Stimulated activated effector memory CD8-positive, alpha-beta T cell treated with anti-CD3 and anti-CD28 coated beads, Interleukin-12 subunit alpha, Interleukin-12 subunit beta, amount 100 ng/mL, for 72 hours (primary cell): ENCODE results near the gene CAPZA1.
A peak's percentile ranks its signal among the peaks of the same experiment; 100 is the strongest.

Experiments used
- ATAC-seq: fragments of 150-1000 bp; cut with Tn5 transposase; 2 replicates; pipeline ENCODE4 v1.10.0; 2021
- DNase-seq, 2 donors: peaks; one replicate each; pipeline ENCODE4 v3.0.0; 2021 to 2022; ENCODE audit warnings: low spot score in 2 of 2
- H3K27ac Mint-ChIP-seq: one replicate; pipeline ENCODE4 v1.8.0; 2022; ENCODE audit warnings: mild to moderate bottlenecking, mixed read lengths
- H3K36me3 Mint-ChIP-seq: one replicate; pipeline ENCODE4 v1.8.0; 2022; ENCODE audit warnings: mild to moderate bottlenecking, mixed read lengths
- H3K4me1 Mint-ChIP-seq: one replicate; pipeline ENCODE4 v1.8.0; 2022; ENCODE audit warnings: mixed read lengths
- H3K4me3 Mint-ChIP-seq: one replicate; pipeline ENCODE4 v1.8.0; 2022; ENCODE audit warnings: mild to moderate bottlenecking, mixed read lengths
- H3K9me3 Mint-ChIP-seq: one replicate; pipeline ENCODE4 v1.8.0; 2022; ENCODE audit warnings: mixed read lengths

CAPZA1 gene

DNA sequence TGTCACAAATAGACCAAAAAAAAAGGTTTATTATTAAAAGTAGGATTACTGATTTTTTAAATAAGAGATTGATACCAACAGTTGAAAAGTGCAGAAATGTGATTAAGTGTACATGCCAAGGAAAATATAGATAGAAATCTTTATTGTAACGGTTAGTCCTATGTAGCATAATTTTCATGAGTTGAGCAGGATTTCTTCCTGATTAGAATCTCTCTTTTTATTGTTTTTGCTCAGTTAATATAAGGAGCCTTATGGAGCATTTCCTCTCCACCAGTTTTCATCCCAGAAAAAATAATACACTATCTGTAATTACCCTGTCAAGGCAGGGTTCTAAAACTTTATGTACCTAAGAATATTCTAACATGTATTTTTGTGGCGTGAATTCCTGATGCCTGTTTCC is 23.4 kb downstream of the CAPZA1 start:
- DNase-seq = no peak
- no peak for ATAC-seq
- H3K4me3 Mint-ChIP-seq = no peak overlapping the region
- no peaks in the 10 kb centered on the region for H3K9me3 Mint-ChIP-seq
- H3K27ac Mint-ChIP-seq = no peak overlapping the region
- H3K36me3 Mint-ChIP-seq = peaks cover 70% of the 10 kb centered on the region
- peaks cover 26% of the 10 kb centered on the region for H3K4me1 Mint-ChIP-seq

DNA sequence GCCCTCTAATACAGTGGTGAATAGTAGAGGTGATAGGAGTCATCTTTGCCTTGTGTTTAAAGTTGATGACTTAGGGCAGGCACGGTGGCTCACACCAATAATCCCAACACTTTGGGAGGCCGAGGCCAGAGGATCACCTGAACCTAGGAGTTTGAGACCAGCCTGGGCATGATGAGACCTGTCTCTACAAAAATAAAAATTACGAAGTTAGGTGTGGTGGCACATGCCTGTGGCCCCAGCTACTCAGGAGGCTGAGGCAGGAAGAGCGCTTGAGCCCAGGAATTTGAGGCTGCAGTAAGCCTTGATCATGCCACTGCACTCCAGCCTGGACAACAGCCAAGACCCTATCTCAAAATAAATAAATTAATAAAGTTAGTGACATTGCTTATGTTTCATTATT is 26.6 kb downstream of the CAPZA1 start:
- ATAC-seq (no peak), DNase-seq (no peak)
- Mint-ChIP-seq H3K9me3 (no peaks in the 10 kb centered on the region), H3K4me3 (no peak overlapping the region), H3K4me1 (peaks cover 35% of the 10 kb centered on the region), H3K27ac (peak overlapping the region; percentile 41), H3K36me3 (peaks cover 100% of the 10 kb centered on the region)

DNA sequence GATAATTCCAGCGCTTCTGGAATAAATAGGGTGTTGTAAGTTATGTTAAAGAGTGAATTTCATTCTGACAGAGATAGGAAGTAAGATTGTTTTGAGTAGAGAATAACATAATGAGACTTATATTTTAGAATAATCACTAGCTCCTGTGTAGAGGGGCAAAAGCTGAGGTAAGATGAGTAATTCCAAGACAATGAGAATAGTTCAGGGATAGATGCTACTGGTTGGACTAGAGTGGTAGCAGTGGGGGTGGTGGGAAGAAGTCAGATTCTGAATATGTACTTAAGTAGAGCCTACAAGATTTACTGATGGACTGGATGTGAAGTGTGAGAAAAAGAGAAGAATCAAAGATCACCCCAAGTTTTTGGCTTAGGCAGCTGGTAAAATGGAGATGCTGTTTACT is 31.6 kb downstream of the CAPZA1 start:
- ATAC-seq (peak; percentile 75), DNase-seq (no peak)

DNA sequence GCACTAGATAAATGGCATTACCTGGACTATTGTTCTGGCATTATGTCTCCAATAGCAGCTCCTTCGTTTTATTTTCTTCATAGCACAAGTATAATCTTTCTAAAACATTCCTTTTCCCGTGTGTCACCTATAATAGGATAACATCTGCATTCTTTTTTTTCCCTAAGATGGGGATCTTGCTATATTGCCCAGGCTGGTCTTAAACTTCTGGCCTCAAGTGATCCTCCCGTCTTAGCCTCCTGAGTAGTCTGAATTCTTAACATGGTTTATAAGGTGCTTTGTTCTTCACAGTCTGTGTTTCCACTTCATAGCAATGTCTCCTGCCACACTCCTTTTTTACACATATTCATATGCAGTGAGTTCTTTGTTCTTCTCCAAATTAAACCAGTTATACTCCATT is 46.2 kb downstream of the CAPZA1 start:
- no peaks in the 10 kb centered on the region for H3K9me3 Mint-ChIP-seq
- H3K36me3 Mint-ChIP-seq = peaks cover 100% of the 10 kb centered on the region
- DNase-seq (no peak), ATAC-seq (no peak)
- H3K27ac Mint-ChIP-seq = no peak overlapping the region
- peaks cover 34% of the 10 kb centered on the region for H3K4me1 Mint-ChIP-seq
- H3K4me3 Mint-ChIP-seq = no peak overlapping the region

More for the DNA sequence above, 31.6 kb downstream of the CAPZA1 start:
- Mint-ChIP-seq H3K9me3 (no peaks in the 10 kb centered on the region), H3K36me3 (peaks cover 100% of the 10 kb centered on the region), H3K4me3 (no peak overlapping the region), H3K27ac (peak overlapping the region; percentile 7), H3K4me1 (peaks cover 20% of the 10 kb centered on the region)

DNA sequence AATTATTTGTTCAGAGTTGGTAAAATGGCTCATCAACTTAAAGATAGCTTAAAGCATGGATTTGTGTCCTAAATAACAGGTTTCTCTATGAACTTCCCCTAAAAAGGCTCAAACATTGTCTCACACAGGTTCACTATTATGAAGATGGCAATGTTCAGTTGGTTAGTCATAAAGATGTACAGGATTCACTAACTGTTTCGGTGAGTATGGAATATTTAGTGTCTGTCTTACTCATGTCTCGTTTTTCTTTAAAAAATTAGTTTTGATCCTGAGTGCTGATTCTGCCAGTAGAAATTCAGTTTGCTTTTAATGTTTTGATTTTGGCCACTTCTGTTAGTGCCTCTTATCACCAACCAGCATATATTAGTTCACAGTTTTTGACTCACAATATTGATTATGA is 47.3 kb downstream of the CAPZA1 start:
- Mint-ChIP-seq H3K36me3 (peaks cover 100% of the 10 kb centered on the region), H3K4me3 (no peak overlapping the region), H3K9me3 (no peaks in the 10 kb centered on the region), H3K4me1 (peaks cover 34% of the 10 kb centered on the region), H3K27ac (peak overlapping the region; percentile 80)
- peak; percentile 88 for ATAC-seq
- no peak for DNase-seq

DNA sequence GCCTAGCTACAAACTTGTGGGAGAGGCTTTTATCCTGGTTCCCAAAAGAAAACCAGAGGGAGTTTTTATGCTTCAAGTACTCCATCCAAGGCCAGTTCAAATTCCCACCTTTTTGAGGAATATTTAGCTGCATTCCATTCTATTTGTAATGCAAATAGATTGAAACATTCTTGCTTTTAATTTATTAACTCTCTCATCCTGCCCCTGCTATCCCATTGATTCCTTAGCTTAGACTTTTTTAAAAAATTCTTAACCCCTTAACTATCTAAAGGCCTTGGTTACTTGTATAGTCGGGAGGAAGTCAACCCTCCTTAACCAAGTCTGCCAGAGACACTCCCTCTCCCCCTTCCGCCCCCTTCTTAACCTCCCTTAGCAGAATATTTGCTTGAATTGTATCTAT is 52.4 kb downstream of the CAPZA1 start:
- DNase-seq (no peak), ATAC-seq (no peak)
- Mint-ChIP-seq H3K9me3 (no peaks in the 10 kb centered on the region), H3K4me1 (peaks cover 65% of the 10 kb centered on the region), H3K4me3 (no peak overlapping the region), H3K36me3 (peaks cover 80% of the 10 kb centered on the region), H3K27ac (peak overlapping the region; percentile 77)

DNA sequence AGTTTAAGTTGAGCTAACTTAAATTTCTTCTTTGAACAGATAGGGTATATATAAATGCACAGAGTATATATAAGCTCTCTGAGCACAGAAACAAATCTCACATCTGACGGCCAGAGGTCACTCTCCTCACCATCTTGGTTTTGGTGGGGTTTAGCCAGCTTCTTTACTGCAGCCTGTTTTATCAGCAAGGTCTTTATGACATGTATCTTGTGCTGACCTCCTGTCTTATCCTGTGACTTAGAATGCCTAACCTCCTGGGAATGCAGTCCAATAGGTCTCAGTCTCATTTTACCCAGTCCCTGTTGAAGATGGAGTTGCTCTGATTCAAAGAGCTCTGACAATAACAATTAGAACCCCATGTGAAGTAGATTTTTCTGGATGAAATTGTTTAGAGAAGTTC is 53.2 kb downstream of the CAPZA1 start:
- DNase-seq (no peak), ATAC-seq (no peak)
- H3K4me1 Mint-ChIP-seq = peaks cover 61% of the 10 kb centered on the region
- H3K9me3 Mint-ChIP-seq = no peaks in the 10 kb centered on the region
- peak overlapping the region; percentile 99 for H3K27ac Mint-ChIP-seq
- no peak overlapping the region for H3K4me3 Mint-ChIP-seq
- H3K36me3 Mint-ChIP-seq = peaks cover 72% of the 10 kb centered on the region

DNA sequence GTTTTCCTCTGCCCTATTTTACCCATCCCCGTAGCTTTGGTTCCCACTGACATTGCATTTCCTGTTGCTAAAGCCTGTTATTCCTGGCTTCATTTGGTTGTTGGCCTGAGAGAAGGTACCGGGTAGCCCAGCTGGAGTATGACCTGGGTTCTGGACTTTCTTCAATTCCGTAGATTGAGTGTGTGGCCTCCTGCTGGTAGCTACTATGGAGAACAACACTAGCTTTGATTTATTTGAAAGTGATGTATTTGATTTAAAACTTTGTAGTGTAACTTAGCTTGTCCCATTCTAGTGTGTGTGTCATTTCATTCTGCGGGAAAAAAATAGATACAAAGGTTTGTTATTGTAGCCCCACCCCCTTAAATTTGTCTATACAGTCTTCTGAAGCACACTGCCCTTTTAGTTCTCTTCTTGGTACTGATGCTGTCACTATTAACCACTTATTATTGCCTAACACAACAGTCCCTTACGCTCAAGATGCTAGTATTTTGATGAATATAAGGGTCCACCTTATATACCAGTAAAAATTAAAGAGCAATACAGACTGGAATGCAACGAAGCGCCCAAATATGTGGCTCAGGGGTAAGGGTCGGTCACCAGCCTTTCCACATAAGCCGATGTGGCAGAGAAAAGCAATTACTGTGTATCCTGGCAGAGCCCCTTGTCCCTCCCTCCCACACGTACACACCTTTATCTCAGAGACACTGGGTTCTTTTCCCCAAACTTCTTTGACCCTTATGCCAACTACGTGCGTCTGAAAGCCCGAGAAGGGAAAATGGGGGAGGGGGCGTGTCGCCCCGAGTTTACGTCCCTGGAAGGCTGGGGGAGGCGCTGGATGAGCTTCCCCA is 54.2 kb downstream of the CAPZA1 start:
- no peak for ATAC-seq
- peaks cover 62% of the 10 kb centered on the region for H3K36me3 Mint-ChIP-seq
- no peak for DNase-seq
- H3K27ac Mint-ChIP-seq = peak overlapping the region; percentile 99
- H3K9me3 Mint-ChIP-seq = no peaks in the 10 kb centered on the region
- peaks cover 58% of the 10 kb centered on the region for H3K4me1 Mint-ChIP-seq
- peak overlapping the region; percentile 95 for H3K4me3 Mint-ChIP-seq

DNA sequence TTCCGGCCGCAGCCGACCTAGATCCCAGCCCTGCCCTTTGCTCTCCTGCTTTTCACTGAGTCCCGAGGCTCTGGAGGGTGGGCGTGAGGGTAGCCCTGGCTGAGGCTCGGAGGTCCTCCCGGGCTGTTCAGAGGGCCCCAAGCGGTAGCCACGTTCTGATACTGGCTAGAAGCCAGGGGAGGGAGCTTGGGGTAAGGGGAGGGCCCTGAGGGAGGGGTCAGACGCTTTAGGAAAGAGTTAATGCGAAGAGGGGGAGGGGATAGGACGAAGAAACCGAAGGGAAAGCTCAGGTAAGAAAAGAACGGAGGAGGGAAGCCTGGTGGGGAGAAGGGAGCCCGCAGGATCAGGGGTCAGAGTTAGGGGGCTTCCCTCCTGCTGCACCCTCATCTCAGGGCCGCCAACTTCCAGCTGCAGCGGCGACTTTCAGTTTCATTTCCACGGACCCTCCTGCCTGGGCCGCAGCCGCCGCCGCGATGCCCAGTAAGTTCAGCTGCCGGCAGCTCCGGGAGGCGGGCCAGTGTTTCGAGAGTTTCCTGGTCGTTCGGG is 54.9 kb downstream of the CAPZA1 start, which contains the start of gene MOV10:
Gene MOV10, plus strand, starts transcription at position 220 of the 546 bp plus-strand sequence. Its CDS starts 254 bp downstream, at position 474.
- peak; percentile 27 to 82 for DNase-seq
- peak; percentile 83 for ATAC-seq
- H3K27ac Mint-ChIP-seq = peak within 1 kb of the TSS; percentile 99
- peak within 1 kb of the TSS; percentile 95 for H3K4me3 Mint-ChIP-seq
- peaks cover 56% of the 10 kb centered on the region for H3K4me1 Mint-ChIP-seq
- H3K9me3 Mint-ChIP-seq = no peaks in the 10 kb centered on the region
- peaks cover 55% of the 10 kb centered on the region for H3K36me3 Mint-ChIP-seq

DNA sequence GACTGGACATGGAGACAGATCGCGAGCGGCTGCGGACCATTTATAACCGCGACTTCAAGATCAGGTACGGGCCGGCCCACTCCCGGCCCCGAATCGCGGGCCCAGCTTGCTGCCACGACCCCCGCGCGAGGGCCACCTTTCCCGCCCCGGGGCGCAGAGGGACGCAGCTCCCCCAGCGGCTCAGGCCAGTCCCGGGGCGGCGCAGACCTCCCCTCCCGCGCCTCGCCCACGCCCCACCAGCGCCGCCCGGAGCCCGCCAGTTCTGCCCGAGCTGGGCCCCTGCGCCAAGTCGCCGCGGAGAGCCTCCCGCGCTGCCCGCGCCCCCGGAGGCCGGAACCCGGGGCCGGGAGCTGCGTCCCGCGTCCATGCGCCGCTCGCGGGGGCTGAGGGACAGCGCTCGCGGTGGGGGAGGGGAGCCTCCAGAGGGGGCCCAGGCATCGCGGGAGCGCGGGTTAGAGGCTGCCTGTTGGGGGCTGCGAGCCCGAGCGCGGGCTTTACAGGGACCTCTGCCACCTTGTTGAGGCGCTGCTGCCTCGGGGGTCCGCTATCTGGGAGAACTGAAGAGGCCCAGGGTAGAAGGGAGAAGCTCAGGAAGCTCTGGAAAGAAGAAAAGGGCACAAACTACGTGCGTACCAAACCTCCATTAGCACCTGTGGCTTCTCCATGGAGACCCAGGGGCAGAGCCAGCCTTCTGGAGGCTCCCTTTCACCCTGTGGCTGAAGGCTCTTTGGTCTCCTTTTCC is 55.5 kb downstream of the CAPZA1 start:
- peak overlapping the region; percentile 95 for H3K4me3 Mint-ChIP-seq
- H3K9me3 Mint-ChIP-seq = no peaks in the 10 kb centered on the region
- DNase-seq (peak; percentile 46 to 76), ATAC-seq (peak; percentile 75)
- H3K27ac Mint-ChIP-seq = peak overlapping the region; percentile 99
- H3K4me1 Mint-ChIP-seq = peaks cover 56% of the 10 kb centered on the region
- peaks cover 49% of the 10 kb centered on the region for H3K36me3 Mint-ChIP-seq

DNA sequence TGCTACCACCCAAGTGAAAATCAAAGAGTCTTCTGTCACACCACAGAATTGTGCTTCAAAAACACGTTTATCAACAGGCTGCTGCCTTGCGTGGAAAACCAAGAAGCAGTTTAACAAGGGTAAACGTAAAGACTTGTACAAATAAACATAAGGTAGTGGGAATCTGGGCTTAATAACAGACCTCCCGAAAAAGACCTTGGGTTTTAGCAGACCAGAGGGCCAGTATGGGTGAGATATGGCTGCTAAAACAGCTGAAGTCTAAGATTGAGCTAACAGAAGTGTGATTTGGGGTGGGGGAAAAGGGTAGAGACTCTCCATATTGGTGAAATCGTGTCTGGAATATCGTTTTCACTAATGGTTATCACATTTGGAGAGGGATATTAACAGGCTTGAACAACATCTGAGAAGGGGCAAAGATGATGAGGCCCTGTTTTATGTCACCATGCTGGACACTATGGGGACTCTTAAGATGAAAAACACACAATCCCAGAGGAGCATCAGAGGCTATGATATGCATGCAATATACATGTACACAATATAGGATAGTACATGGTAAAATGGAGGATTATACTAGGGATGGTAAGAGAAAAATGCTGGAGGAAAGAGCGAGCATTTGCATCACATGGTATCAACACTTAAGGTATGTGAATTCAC is 56.2 kb downstream of the CAPZA1 start:
- ATAC-seq (no peak), DNase-seq (no peak)
- Mint-ChIP-seq H3K36me3 (peaks cover 42% of the 10 kb centered on the region), H3K9me3 (no peaks in the 10 kb centered on the region), H3K4me3 (peak overlapping the region; percentile 95), H3K27ac (peak overlapping the region; percentile 99), H3K4me1 (peaks cover 56% of the 10 kb centered on the region)

DNA sequence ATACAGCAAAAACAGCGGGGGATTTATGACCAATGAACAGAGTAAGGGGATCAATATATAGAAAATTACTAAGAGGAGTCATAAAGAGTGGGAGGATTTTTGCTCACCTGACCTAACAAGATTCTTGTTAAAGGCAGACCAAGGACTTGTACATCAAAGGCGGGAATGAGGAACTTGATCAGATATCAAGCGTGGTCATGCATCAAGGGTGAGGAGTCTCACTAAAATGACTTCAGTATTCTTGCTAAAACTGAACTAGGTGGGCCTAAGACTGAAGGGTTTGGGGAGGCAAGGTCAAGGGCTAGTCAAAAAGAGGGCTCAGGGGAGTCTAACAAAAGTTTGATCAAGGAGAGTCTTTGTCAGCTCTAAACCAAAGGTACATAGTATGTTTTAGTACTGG is 56.9 kb downstream of the CAPZA1 start:
- Mint-ChIP-seq H3K4me3 (no peak overlapping the region), H3K4me1 (peaks cover 56% of the 10 kb centered on the region), H3K27ac (no peak overlapping the region), H3K36me3 (peaks cover 35% of the 10 kb centered on the region), H3K9me3 (no peaks in the 10 kb centered on the region)
- no peak for ATAC-seq
- DNase-seq = no peak

DNA sequence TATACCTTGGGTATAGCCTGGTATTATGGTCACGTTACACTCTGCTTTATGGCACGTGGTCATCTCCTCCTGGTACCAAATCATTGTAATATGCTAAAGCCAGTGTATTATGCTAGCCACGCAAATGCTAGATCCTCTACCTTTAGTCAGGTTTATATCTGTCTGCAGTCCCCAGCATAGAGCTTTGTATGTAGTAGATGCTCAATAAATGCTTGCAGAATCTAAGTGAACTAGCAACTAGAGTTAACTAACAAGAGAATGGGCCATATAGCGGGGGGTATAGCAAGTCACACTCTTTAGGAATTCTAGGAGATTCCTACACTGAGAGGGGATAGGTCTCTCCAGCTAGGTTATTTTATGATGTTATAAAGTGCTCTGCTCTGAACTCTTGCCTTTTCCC is 57.9 kb downstream of the CAPZA1 start:
- peaks cover 25% of the 10 kb centered on the region for H3K36me3 Mint-ChIP-seq
- ATAC-seq (no peak), DNase-seq (no peak)
- no peak overlapping the region for H3K4me3 Mint-ChIP-seq
- H3K4me1 Mint-ChIP-seq = peaks cover 51% of the 10 kb centered on the region
- no peaks in the 10 kb centered on the region for H3K9me3 Mint-ChIP-seq
- H3K27ac Mint-ChIP-seq = no peak overlapping the region

DNA sequence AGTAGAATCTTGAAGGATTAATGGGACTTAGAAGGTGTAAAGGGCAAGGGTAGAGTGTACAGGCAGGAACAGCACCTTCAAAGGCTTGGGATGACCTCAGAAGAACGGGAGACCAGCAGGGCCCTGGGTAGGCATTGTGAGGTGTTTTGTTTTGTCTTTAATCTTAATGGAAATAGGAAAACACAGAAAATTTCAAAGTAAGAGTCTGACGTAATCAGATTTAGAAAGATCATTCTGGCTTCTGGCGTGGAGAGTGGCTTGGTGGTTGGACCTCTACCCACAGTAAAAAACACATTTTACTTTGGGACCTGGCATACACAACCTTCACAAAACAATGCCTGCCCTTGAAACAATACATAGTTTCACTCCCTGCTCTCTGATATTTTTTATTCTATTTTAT is 59.0 kb downstream of the CAPZA1 start:
- ATAC-seq = no peak
- no peak for DNase-seq
- peaks cover 43% of the 10 kb centered on the region for H3K4me1 Mint-ChIP-seq
- no peaks in the 10 kb centered on the region for H3K9me3 Mint-ChIP-seq
- H3K4me3 Mint-ChIP-seq = no peak overlapping the region
- no peak overlapping the region for H3K27ac Mint-ChIP-seq
- H3K36me3 Mint-ChIP-seq = peaks cover 14% of the 10 kb centered on the region

DNA sequence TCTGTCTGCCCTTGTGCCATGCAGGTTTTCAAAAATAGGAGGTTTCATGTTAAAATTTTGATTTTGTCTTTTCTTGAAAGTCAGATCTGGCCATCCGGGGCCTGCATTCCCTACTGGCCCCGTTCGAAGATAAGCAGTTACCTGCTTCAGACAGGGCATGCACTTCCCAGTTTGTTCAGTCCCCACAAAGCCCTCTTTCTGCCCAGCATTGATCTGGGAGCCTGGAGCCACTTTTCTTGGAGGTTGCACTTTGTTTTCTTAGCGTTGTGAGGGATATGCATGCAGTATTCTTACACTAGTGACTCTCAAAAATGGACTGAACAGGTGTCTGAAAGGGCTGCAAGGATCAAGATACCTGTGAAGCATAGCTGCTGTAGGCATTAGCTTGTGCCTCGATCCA is 66.3 kb downstream of the CAPZA1 start:
- Mint-ChIP-seq H3K4me3 (no peak overlapping the region), H3K9me3 (no peaks in the 10 kb centered on the region), H3K36me3 (peaks cover 14% of the 10 kb centered on the region), H3K4me1 (peaks cover 20% of the 10 kb centered on the region), H3K27ac (no peak overlapping the region)
- DNase-seq (no peak), ATAC-seq (no peak)
